GM12878 (cell line): ENCODE measurements around the gene MTHFD1L. TPM values are rescaled to one million over a fixed set of nuclear protein-coding genes. Genes with fewer than 3 reads are reported as not detected.

Experiments used
- ATAC-seq: fragments of 200-7000 bp; cut with Tn5 transposase; 3 replicates; pipeline ENCODE4 v1.9.1; 2020; ENCODE audit warnings: mild to moderate bottlenecking, moderate library complexity
- BruUV-seq: library from RNA; stranded (reverse); fragments of 400-500 nt; replicated peaks from 2 replicates; lab custom pipeline; 2021; lab: Mats Ljungman, UMichigan
- CTCF ChIA-PET: fragments of 300-600 bp; sonication (Branson Sonifier 250); formaldehyde crosslinking; extraction: SDS; loops from one replicate; lab custom pipeline; 2021; ENCODE audit warnings: inconsistent platforms; lab: Yijun Ruan, JAX
- POLR2A ChIA-PET: fragments of 350-600 bp; formaldehyde crosslinking; extraction: SDS; loops from one replicate; lab custom pipeline; 2021; ENCODE audit warnings: inconsistent platforms; lab: Charles Lee
- RAD21 ChIA-PET: fragments of 300-600 bp; sonication (Branson Sonifier 250); formaldehyde crosslinking; loops from one replicate; lab custom pipeline; 2023; ENCODE audit warnings: antibody characterized with exemption; ENCODE audit not compliant: unreplicated experiment; lab: Charles Lee
- SMC1A ChIA-PET: fragments of 300-600 bp; sonication (Branson Sonifier 250); formaldehyde crosslinking; loops from one replicate; lab custom pipeline; 2023; ENCODE audit not compliant: unreplicated experiment, uncharacterized antibody; lab: Charles Lee
- DNase-seq: peaks from one replicate; pipeline ENCODE4 v3.0.0-alpha.2; 2011; ENCODE audit warnings: low read depth, low spot score
- FAIRE-seq: peaks from 3 replicates; lab custom pipeline; 2011; peaks lifted over from hg19 to GRCh38; lab: Jason Lieb, UNC
- H2AFZ ChIP-seq: 2 replicates; pipeline ENCODE4 v1.6.0; 2011; ENCODE audit warnings: low read depth, low read length, control low read depth; ENCODE audit not compliant: control insufficient read depth
- H3K27ac ChIP-seq: 2 replicates; pipeline ENCODE4 v1.5.1; 2011; ENCODE audit warnings: control low read depth; ENCODE audit not compliant: control insufficient read depth, insufficient read depth
- H3K27me3 ChIP-seq, 2 experiments: replicated peaks in 1 of 2; 2 replicates each; pipeline versions ENCODE4 v1.6.0 to v1.6.1; 2011; ENCODE audit warnings: low read length in 1 of 2; ENCODE audit not compliant: control insufficient read depth in 2 of 2, insufficient read depth in 2 of 2
- H3K36me3 ChIP-seq, 2 experiments: 2 replicates each; pipeline ENCODE4 v1.5.1; 2011; ENCODE audit warnings: low read length in 1 of 2; ENCODE audit not compliant: control insufficient read depth in 2 of 2, insufficient read depth in 2 of 2
- H3K4me1 ChIP-seq: 2 replicates; pipeline ENCODE4 v1.6.1; 2011; ENCODE audit warnings: mild to moderate bottlenecking, low read length, moderate library complexity, mixed read lengths; ENCODE audit not compliant: control insufficient read depth, insufficient read depth
- H3K4me2 ChIP-seq: 2 replicates; pipeline ENCODE4 v1.6.0; 2011; ENCODE audit warnings: control low read depth; ENCODE audit not compliant: control insufficient read depth, insufficient read depth
- H3K4me3 ChIP-seq: fragments of 200-600 bp; sonication (generic); 2 replicates; pipeline ENCODE4 v1.5.1; 2016
- H3K79me2 ChIP-seq: 2 replicates; pipeline ENCODE4 v1.6.0; 2011; ENCODE audit warnings: low read length; ENCODE audit not compliant: control insufficient read depth, insufficient read depth
- H3K9ac ChIP-seq: 2 replicates; pipeline ENCODE4 v1.8.0; 2011; ENCODE audit warnings: low read length, control low read depth, mixed read lengths; ENCODE audit not compliant: control insufficient read depth, insufficient read depth
- H3K9me3 ChIP-seq: replicated peaks from 3 replicates; pipeline ENCODE4 v1.5.1; 2011; ENCODE audit warnings: mild to moderate bottlenecking, low read length; ENCODE audit not compliant: control insufficient read depth, insufficient read depth
- H4K20me1 ChIP-seq: 2 replicates; pipeline ENCODE4 v1.6.0; 2011; ENCODE audit not compliant: control insufficient read depth, insufficient read depth
- ATF7 ChIP-seq: fragments of 450-650 bp; IDR thresholded peaks from 2 replicates; pipeline ENCODE4 v1.6.1; 2016; ENCODE audit warnings: low read depth, mild to moderate bottlenecking
- BRCA1 ChIP-seq: IDR thresholded peaks from 2 replicates; pipeline ENCODE4 v1.6.1; 2011; ENCODE audit warnings: low read depth, low read length, improper control_type of control experiment
- CBFB ChIP-seq: IDR thresholded peaks from 2 replicates; pipeline ENCODE4 v1.6.1; 2016; ENCODE audit warnings: antibody characterized with exemption, low read depth
- CHD2 ChIP-seq: IDR thresholded peaks from 2 replicates; pipeline ENCODE4 v1.6.1; 2011; ENCODE audit warnings: low read depth, low read length, improper control_type of control experiment, borderline replicate concordance
- DPF2 ChIP-seq: fragments of 450-650 bp; IDR thresholded peaks from 2 replicates; pipeline ENCODE4 v1.6.1; 2017; ENCODE audit warnings: mild to moderate bottlenecking
- EP300 ChIP-seq, 2 experiments: fragments of 150-350 bp in 1 of 2; IDR thresholded peaks; 2 replicates each; pipeline ENCODE4 v1.6.1; 2011 to 2012; ENCODE audit warnings: low read depth in 2 of 2, low read length in 2 of 2, borderline replicate concordance in 1 of 2, improper control_type of control experiment in 1 of 2, inconsistent platforms in 1 of 2; ENCODE audit not compliant: control insufficient read depth in 1 of 2
- ESRRA ChIP-seq: IDR thresholded peaks from 2 replicates; pipeline ENCODE4 v1.6.1; 2012; ENCODE audit warnings: mild to moderate bottlenecking, low read length, improper control_type of control experiment
- HDAC2 ChIP-seq: fragments of 200-600 bp; sonication (generic); IDR thresholded peaks from 2 replicates; pipeline ENCODE4 v1.6.1; 2017
- KLF5 ChIP-seq: fragments of 450-650 bp; IDR thresholded peaks from 2 replicates; pipeline ENCODE4 v1.6.1; 2014; ENCODE audit warnings: mild to moderate bottlenecking; ENCODE audit not compliant: partially characterized antibody
- NFXL1 ChIP-seq: fragments of 450-650 bp; IDR thresholded peaks from 2 replicates; pipeline ENCODE4 v1.6.1; 2017; ENCODE audit warnings: antibody characterized with exemption, mild to moderate bottlenecking, borderline replicate concordance
- NR2F1 ChIP-seq: fragments of 450-650 bp; conservative IDR thresholded peaks from 2 replicates; pipeline ENCODE4 v1.6.1; 2017; ENCODE audit warnings: mild to moderate bottlenecking
- PKNOX1 ChIP-seq: fragments of 450-650 bp; IDR thresholded peaks from 2 replicates; pipeline ENCODE4 v1.6.1; 2016; ENCODE audit warnings: mild to moderate bottlenecking
- PML ChIP-seq: IDR thresholded peaks from 2 replicates; pipeline ENCODE4 v1.6.1; 2012; ENCODE audit warnings: low read length, inconsistent platforms
- RAD51 ChIP-seq: fragments of 450-650 bp; IDR thresholded peaks from 2 replicates; pipeline ENCODE4 v1.6.1; 2016; ENCODE audit warnings: moderate library complexity, mild to moderate bottlenecking, inconsistent platforms
- SRF ChIP-seq, 2 experiments: IDR thresholded peaks; 2 replicates each; pipeline ENCODE4 v1.6.1; 2011; ENCODE audit warnings: low read depth in 2 of 2, low read length in 2 of 2, mild to moderate bottlenecking in 1 of 2, moderate library complexity in 1 of 2
- STAT3 ChIP-seq: IDR thresholded peaks from 2 replicates; pipeline ENCODE4 v1.6.1; 2011; ENCODE audit warnings: low read depth, low read length, improper control_type of control experiment
- ZBTB4 ChIP-seq: fragments of 450-650 bp; formaldehyde crosslinking; IDR thresholded peaks from 2 replicates; pipeline ENCODE4 v1.4.0; 2022; ENCODE audit warnings: mild to moderate bottlenecking, moderate library complexity
- WGBS: methylation state at CpG from one replicate; pipeline ENCODE4 v1.1.6; 2016; ENCODE audit warnings: low lambda C conversion rate; ENCODE audit not compliant: insufficient replicate concordance, insufficient coverage; ENCODE audit errors: missing lambda C conversion rate; 5-methylcytosine and 5-hydroxymethylcytosine counted together
- in situ Hi-C: fragments of 300-500 bp; cut with MboI; formaldehyde crosslinking; loops from 9 replicates; pipeline ENCODE4 v1.14.3; 2018; ENCODE audit warnings: mixed read lengths
- intact Hi-C: fragments of 100-400 bp; cut with micrococcal nuclease; formaldehyde crosslinking; loops from one replicate; pipeline ENCODE4 v1.14.2; 2022; ENCODE audit not compliant: unreplicated experiment
- polyA plus RNA-seq, 11 experiments: library from polyadenylated mRNA; depleted of rRNA in 4 of 11; unstranded in 6 of 11; stranded (reverse) in 5 of 11; fragments of >200 nt; fragmentation: Nextera tagmentation in 4 of 11; fragmentation: Illumina TruSeq in 1 of 11; extraction: Ambion mirVana in 4 of 11; extraction: Trizol in 1 of 11; gene quantifications; 1 replicate in 1 of 11; 2 replicates in 10 of 11; pipeline versions ENCODE4 v1.2.1 to v1.2.3, GENCODE V29; 2011 to 2016; ENCODE audit warnings: inconsistent platforms in 2 of 11, missing spikeins in 2 of 11, low read depth in 1 of 11
- total RNA-seq, 4 experiments: library from RNA; depleted of rRNA in 3 of 4; stranded (reverse); fragments of >200 nt in 3 of 4; fragmentation: Illumina TruSeq in 1 of 4; extraction: Trizol in 1 of 4; gene quantifications; 2 replicates each; pipeline versions ENCODE4 v1.2.1 to v1.2.3, GENCODE V29; 2013 to 2021

Gene MTHFD1L
- total and polyA plus RNA-seq, 10 of the 15 experiments (the other 5 are each of a cell fraction or from before 2014, with no cell fraction given), result 11.7 to 75.5 (median 28.8) TPM

DNA sequence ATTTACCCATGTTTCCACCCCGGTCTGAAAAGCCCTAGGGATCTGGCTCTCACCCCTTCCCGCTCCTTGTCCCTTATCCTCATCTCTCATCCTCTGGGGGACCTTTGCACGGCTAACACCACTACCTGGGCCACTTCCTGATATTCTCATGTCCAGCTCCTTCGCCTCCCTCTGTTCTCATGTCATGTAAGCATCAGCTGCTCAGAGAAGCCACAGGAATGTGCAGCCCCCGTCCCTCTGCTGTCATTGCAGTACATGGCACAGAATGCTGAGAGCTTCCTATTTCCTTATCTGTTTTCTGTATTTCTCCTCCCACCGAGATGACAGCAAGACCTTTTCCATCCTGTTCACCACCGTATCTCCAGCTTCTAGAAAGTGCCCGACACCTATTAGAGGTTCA, 102.4 kb downstream of the MTHFD1L start:
- ChIA-PET RAD21 (no interaction called here), CTCF (no interaction called here), SMC1A (interaction anchor here (0.5 kb wide), 1 partner anchor 48 kb away, joined by 4 read pairs; no protein-coding TSS in a partner anchor), POLR2A (no interaction called here)
- Histone ChIP-seq H3K9ac (no peak overlapping the region), H3K4me3 (no peak overlapping the region), H3K9me3 (no peaks in the 10 kb centered on the region), H3K36me3 (no peaks in the 10 kb centered on the region; a peak in 3 of 4 replicates), H4K20me1 (no peaks in the 10 kb centered on the region), H3K27ac (no peak overlapping the region), H3K27me3 (no peaks in the 10 kb centered on the region), H2AFZ (no peak overlapping the region), H3K79me2 (no peaks in the 10 kb centered on the region), H3K4me1 (no peaks in the 10 kb centered on the region), H3K4me2 (no peak overlapping the region)
- intact Hi-C loops (no loop called here), in situ Hi-C loops (no loop called here)
- no peak for ATAC-seq
- TF ChIP-seq RAD51, result no peak
- TF ChIP-seq PKNOX1, result no peak
- TF ChIP-seq ATF7, result no peak
- TF ChIP-seq ZBTB4, result no peak
- no peak for TF ChIP-seq PML
- TF ChIP-seq NR2F1, result no peak
- no peak for TF ChIP-seq CHD2
- no peak for TF ChIP-seq DPF2
- no peak for TF ChIP-seq EP300 (IDR thresholded peaks at IDR 0.05; ENCODE audit: borderline replicate concordance in 1 of 2, control insufficient read depth in 1 of 2, low read depth in 2 of 2, low read length in 2 of 2)
- TF ChIP-seq HDAC2, result no peak
- TF ChIP-seq STAT3, result no peak
- no peak for TF ChIP-seq SRF (IDR thresholded peaks at IDR 0.05; ENCODE audit: low read depth in 2 of 2, low read length in 2 of 2)
- TF ChIP-seq KLF5, result no peak
- no peak for TF ChIP-seq BRCA1
- TF ChIP-seq ESRRA, result no peak
- no peak for TF ChIP-seq NFXL1
- no peak for TF ChIP-seq CBFB
- no TSS peak for BruUV-seq
- no peak for FAIRE-seq
- WGBS, result 89% methylated on average over 8 of the region's 8 CpGs
- DNase-seq, result no peak
